HG03280 (cell line): Measurements from ENCODE around the gene UBE2O.

ENCODE experiments used
- ATAC-seq: cut with Tn5 transposase; IDR thresholded peaks from one replicate; pipeline ENCODE4 v1.9.1; 2021; ENCODE audit warnings: mild to moderate bottlenecking, moderate library complexity; ENCODE audit not compliant: unreplicated experiment

The UBE2O gene

DNA sequence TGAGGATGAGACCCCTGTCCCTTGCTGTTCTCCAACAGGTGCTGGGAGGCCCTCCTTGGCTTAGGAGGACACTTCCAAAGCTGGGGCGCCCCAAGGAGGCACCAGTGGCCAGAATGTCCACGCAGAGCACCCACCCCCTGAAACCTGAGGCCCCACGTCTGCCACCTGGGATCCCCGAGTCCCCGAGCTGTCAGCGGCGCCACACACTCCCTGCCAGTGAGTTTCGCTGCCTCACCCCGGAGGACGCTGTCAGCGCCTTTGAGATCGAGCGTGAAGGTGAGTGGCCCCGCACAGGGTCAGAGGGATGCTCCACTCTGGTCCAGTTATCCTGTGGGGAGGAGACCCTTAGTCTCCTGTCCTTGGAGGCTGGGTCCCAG lies 15.7 kb upstream of the UBE2O start:
- no peak for ATAC-seq

DNA sequence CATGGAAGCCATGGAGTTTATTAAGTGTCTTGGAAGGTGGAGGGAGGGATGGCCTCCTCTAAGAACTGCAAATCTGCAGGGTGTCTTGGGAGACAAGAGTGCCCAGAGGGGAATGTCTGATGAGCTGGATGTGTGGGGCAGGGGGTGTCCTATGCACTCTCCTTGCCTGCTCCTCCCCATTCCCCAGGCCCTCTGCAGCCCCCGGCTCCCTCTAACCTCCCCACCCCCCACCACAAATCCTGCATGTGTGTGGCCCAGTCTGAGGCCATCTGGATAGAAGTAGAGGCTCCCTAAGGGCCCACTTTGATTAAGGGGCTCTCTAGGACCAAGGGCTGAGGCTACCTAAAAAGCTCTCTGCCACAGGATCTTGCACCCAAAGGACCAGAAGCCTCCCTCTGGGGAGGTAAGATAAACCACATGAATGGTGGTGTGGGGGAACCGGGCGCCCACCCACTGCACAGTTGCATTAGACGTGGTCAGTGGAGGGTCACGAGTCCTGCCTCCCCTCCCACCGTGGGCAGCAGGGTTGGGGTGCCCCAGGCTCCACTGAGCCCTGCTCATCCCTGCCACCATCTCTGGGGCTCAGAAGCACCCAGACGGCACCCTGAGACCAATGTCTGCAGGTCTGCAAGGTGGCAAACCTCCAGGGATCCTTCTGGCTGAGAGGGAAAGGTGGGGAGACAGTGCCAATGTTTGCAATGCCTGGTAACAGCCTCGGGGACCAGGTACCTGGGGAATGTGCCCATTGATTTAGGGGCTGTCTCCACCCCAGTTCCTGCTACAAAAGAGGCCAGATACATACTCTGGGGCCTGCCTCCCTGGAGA lies 15.1 kb upstream of the UBE2O start:
- ATAC-seq = no peak

DNA sequence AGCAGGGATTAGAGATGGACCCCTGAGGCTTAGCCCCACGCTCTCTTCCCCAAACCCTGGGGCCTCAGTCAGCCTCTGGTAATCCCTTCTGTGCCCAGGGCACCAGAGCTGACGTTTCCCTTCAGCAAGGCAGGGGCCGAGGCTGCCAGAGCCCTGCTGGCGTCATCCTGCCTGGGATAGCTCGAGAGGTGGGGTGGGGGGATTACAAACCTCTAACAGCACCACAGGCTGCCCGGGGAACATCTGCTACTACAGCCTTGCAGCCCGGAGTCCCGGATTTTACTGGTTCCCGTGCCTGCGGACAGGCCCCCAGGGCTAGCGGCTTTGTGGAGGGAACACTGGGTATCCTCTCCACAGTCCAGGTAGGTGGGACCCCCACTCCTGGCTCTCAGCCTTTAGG lies 14.4 kb upstream of the UBE2O start, which contains the start of gene AANAT:
AANAT (plus strand) TSS at position 238 of the 400 bp plus-strand sequence. CDS start 1,144 bp downstream, outside the sequence.
- ATAC-seq = no peak

DNA sequence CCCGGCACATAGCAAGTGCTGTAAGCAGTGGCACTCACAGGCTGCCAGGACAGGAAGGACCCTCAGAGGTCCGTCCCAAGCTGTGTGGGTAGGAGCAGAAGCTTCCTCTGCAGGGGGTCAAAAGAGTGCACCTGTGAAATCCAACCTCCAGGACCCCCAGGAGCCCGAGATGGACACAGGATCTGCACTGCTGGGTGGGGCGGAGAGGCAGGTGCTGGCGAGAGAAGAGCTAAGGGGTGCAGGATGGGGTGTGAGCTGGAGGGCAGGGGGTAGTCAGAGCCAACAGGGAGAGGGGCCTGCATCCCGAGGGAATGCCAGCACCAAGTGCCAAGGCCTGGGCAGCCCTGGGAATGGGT lies 13.8 kb upstream of the UBE2O start:
- no peak for ATAC-seq

DNA sequence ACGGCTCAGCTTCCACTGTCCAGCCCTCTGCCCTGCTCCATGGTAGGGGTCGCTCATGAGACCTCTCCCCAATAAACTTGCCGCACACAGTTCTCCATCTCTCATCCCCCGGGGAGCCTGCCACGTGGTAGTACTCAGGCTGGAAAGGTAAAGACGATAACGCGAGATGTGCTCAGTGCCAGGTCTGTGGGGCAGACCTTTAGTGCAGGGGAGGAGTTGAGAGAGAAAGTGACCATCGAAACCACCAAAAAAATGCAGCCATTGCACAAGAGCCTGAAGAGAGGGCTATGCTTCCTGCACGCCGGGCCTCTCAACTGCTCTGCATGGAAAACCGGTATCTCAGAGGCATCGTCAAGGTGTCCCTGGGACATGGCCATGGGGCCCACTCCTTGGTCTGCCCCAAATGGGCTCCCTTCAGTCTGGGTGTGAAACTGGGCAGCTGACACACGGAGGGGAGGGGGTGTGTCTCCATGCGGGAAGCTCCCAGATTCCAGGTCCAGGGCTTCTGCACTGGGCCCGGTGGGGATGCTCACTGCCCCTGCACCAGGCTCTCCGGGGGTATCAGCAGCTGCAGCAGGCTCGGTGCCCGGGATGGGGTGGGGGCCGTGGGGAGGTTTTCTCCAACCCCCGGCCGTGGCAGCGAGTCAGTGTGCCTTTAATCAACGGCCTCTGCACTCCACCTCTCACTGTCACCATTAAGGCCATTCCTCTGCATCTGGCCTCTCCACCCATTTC lies 9.8 kb upstream of the UBE2O start:
- ATAC-seq = no peak

DNA sequence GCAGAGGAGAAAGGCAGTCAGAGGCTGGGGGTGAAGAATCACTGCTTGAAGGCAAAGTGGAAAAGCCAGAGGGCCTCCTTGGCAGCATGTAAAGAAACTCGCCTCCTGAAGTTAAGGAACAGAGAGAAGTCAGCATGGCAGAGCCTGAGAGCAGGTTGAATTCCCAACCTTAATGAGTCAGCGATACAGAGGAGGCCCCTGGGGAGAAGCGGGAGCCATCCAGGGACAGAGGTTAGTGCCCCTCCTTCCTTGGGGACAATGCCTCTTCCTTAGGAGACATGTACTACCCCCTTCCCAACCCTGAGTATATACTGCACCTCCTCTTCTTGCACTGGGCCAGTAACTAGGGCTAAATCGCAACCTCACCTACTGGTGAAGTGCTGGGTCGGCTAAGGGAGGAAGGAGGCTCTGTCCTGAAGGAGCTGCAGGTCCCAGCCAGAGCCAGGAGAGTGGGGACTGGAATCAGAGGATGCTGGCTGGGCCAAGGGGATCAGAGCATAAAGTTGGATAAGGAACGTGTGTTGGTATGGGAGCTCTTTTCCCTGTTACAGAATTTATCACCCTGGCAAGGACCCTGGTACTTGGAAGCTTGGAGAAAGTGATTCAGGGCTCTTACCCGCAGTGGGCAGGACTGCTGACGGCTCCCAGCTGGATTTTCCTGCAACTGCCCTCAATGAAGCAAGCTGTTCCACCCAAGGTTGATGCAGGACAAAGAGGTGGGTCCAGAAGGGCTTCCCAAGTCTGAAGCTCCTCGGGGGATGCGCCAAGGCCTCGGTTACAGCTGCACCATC lies 9.0 kb upstream of the UBE2O start:
- no peak for ATAC-seq

DNA sequence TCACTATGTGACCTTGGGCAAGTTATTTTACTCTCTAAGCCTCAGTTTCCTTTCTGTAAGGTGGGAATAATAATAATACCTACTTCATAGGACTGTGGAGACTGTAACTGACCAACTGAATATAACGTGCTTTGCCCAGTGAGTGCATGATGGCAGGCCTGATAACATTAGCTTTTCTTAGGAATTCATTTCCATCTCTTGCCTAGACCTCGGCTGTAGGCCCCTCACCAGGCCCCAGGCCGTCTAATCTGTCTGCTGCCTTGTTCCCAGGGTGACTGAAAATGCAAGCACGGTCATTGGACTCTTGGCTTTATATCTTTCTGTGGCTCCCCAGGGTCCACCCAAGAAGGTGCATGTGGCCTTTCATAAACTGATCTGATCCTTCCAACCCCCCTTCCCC lies 6.7 kb upstream of the UBE2O start:
- ATAC-seq = no peak

DNA sequence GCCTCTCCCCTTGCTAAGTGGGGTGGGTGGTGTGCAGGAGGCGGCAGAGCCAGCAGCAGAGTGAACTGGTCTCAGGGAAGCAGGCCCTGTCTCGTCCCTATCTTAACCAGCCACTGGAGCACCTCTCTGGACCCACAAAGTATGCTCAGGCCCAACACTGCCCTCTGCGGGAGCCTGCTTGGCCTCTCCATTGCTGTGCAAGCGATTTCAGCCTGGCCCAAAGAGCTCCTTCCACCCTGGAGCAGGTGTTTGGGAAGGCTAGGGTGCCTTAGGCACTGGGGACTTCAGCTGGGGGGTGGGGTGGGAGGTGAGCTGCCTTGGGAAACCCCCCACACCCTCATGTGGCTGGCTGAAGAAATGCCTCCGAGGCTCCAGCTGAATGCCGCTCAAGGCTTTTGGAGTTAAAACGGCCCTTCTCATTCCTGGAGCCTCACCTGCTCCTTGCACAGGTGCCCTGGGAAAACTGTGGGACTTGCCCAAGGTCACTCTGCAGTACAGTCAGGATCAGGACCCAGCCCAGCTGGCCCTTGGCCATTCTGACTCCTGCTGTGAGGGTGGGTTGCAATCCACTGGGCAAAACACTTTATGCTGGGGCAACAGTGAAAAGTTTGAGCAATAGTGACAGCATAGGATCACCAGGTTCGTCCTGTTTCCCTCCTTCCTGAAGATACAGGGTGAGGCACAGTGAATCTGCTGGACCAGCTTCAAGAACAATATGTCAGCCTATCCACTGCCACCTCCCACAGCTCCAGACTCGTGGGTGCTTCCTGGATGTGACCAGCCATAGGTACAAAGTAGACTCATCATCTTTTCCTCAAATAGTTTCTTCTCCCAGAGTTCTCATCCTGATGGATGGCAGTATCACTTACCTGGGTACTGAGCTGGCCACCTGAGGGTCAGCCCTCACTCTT lies 5.9 kb upstream of the UBE2O start:
- ATAC-seq = no peak

DNA sequence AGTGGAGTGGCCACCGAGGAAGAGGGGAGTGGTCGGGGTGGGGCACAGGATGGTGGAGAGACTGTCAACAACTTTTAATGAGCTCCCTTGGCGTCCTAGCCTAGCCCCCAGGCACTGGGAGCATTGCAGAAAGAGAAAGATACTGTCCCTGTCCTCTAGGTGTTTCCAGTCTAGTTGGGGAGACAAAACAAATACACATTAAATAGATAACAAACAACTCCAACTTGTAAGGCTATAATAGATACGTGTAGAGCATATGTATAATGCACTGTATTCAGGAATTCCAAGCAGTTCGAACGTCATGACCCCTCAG lies 435 bp upstream of the UBE2O start:
- ATAC-seq = no peak

DNA sequence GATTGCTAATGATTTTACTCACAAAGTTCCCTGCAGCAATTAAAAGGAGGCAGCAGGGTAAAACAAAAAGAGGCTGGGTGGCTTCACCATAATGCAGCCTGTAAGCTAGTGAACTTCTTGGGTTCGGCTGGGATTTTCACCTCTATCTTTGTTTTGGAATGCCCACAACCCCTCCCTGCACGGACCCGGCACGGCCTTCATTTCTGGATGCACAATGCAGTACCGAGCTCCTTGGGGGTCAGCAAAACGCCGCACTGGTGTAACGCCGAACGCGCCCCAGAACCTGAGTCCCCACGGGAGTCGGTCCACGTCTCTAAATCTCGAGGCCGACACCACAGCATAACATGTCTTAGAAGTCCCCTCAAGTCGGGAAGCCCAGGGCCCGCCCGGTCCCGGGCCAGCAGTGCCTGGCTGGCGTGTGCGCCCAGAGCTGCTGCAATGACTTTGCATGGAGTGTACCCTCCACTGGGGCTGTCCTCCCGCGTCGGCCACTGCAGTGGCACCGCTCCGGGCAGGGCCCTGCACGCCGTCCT lies 759 bp downstream of the UBE2O start:
- peak; percentile 25 for ATAC-seq

DNA sequence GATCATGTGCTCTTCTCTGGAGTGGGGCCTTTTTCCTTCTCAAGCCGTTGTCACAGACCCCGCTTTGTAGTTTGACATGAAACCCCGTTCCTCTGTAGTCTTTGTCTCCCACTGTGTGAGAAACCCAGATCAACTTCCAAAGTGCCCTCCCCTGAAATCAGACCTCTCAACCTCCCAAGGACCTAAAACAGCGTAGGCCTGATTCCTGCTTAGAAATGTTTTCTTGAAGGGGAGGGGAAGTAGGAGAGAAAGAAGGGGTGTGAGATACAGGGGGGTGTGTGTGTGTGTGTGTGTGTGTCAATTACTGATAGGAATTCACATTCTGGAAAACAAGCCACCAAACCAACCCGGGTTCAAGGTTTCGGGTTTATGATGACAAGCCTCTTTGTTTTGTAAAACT lies 1.4 kb downstream of the UBE2O start:
- ATAC-seq = no peak

DNA sequence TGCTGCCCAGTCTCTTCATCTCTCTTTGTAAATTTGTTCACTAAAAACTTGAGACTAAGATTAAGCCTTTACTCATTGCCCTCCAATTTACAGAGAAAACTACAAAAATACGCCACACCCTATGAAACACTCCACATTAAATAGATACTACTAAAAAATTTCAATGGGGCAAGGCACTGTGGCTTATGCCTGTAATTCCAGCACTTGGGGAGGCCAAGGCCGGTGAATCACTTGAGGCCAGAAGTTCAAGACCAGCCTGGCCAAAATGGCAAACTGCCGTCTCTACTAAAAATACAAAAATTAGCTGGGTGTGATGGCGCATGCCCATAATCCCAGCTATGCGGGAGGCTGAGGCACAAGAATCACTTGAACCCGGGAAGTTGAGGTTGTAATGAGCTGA lies 3.8 kb downstream of the UBE2O start:
- no peak for ATAC-seq

DNA sequence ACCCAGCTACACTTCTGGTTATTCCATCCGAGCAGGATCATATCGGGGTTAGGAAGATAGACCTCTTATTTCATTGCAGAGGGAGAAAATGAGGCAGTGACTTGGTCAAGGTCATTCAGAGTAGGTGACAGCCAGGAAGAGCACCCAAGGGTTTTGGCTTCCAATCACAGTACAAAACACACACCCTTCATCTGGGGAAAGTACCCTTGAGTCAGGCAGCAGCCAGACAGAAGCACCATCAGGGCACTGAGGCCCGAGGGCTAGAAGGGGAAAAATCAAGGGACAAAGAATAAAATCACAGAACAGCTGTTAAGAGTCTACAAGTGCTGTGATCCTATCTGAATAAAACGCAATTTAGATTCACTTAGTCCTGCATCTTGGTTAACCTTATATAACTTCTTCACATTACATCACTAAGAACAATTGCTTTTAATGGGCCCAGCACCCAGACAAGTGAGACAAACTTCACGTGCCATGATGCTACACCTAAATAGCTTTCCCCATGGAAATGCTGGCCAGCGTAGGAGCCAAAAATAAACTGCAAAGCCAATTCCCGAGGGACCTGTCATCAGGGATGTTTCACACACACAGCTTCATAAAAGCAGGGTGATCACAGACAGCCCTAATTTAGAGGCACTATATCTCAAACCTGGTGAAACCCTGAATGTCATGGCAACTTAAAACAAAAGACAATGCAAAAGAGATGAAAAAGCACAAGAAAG lies 4.9 kb downstream of the UBE2O start:
- no peak for ATAC-seq

DNA sequence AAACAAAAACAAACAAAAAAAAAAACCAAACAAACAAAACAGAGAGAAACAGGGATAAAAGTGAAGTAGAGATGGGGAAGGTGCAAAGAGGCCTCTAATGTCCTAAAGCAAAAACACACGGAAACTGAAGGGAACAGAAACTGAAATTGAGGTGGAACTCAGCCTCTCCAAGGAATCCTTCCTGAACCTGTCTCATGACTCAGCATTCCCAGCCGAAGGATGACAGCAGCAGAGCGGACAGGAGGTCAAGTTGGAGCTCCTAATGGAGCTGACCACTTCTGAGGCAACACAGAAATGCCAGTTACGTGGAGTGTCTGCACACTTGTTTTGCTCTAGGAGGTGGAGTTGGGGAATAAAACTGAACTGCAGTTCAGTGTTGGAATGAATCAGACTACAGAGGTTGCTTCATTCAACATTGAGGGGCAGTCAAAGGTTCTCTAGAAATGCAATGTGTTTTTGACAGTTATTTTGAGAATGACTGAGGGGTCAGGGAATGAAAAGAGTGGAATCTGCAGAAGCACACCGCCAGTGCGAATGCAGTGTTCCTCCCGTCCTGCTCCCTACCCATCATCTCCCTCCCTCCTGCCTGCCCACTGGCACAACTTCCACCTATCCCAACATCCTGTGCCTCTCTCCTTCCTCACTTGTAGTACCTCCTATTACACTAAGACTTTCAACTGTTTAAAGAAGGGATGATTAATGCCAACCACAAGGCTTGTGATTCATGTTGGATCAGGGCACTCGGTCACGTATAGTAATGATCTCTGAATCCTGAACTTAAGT lies 6.3 kb downstream of the UBE2O start:
- no peak for ATAC-seq

DNA sequence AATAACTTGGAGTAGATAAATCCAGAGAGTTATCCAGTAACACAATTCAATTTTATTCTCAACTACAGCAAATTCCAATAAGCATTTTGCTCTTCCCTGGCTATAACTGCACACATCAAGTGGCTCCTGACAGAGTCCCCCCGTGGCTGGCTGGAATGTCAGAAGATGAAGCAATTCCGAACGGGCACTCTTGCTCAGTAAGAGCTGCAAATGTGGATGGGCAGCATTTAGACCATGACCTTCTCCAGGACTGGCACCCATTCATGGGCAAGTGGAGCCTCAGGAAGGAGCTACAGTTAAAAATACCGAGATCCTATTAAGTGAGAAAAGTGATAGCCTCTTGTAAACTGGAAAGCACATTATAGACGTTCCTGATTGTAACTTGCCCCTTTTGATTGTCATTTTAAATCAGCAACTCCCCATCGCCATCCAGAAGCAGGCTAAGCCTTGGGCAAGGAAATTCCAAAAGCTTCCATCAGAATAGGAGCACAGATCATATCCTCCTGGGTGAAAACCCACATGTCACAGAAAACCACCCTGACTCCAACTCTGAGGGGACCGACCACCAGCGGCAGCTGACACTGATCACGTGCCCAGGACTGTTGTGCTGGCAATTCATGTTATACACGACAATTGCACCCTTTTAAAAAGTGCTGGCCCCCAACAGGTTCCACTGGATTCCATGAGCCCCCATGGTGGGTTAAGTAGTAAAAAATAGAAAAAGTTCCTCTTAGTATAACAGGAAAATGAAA lies 7.1 kb downstream of the UBE2O start:
- ATAC-seq = no peak

DNA sequence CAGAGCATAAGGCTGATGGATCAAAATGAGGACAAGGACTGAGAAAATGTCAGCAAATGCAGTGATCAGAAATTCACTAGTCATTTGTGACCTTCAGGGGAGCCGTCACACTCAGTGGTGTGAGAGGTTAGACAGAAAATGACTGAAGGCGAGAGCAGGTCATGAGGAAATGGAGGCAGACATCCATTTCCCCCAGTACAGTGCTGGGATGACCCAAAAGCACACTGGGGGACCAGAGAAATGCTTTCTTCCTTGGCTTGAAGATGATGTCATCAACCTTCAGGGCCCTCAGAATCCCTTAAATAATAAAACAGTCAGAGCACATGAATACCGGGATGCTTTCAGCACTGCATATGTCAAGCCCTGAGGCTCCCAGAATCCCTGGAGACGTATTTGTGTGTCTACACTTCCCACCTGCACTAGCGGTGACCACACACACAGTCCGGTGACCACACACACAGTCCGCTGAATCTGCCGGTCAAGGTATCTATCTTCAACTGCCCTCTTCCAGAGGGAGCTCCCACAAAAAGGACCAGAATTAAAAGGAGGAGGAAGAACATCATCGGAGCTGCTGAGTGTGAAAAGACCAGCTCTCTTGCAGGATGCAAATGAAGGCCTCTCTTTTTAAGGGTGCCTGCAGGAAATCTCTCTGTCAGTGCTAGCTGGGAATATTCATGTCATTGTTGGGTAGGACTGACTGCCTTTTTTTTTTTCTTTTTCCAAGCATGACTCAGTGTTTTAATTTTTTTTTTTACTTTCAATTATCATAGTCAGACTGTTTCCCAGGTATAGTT lies 8.2 kb downstream of the UBE2O start:
- ATAC-seq = no peak
